Endothelial cell of umbilical vein (primary cell): Measurements from ENCODE around the gene SUSD2. TPM values are rescaled to one million over a fixed set of nuclear protein-coding genes. Genes with fewer than 3 reads are reported as not detected.

Experiments
- BruUV-seq: library from RNA; stranded (reverse); fragments of 400-500 nt; replicated peaks from 2 replicates; lab custom pipeline; 2021; lab: Mats Ljungman, UMichigan
- CTCF ChIA-PET: fragments of 300-600, 350-600 bp; sonication (Branson Sonifier 250); formaldehyde crosslinking; loops from one replicate; lab custom pipeline; 2021; ENCODE audit warnings: antibody characterized with exemption, inconsistent platforms; lab: Charles Lee
- POLR2A ChIA-PET: fragments of 300-600, 350-600 bp; sonication (Branson Sonifier 250); formaldehyde crosslinking; loops from one replicate; lab custom pipeline; 2021; ENCODE audit warnings: antibody characterized with exemption, inconsistent platforms; lab: Charles Lee
- DNase-seq: peaks from one replicate; pipeline ENCODE4 v3.0.0-alpha.2; 2011; ENCODE audit warnings: low read depth, low spot score
- FAIRE-seq: peaks from 2 replicates; lab custom pipeline; 2011; peaks lifted over from hg19 to GRCh38; lab: Jason Lieb, UNC
- H2AFZ ChIP-seq: 2 replicates; pipeline ENCODE4 v1.6.0; 2012; ENCODE audit warnings: low read depth, low read length, control low read depth, inconsistent platforms
- H3K27ac ChIP-seq: 2 replicates; pipeline ENCODE4 v1.5.1; 2011; ENCODE audit warnings: low read depth, mild to moderate bottlenecking, control low read depth, low read length, moderate library complexity; ENCODE audit not compliant: insufficient read depth
- H3K27me3 ChIP-seq, 2 experiments: 2 replicates each; pipeline versions ENCODE4 v1.6.0 to v1.6.1; 2011; ENCODE audit warnings: low read length in 2 of 2, mixed read lengths in 1 of 2; ENCODE audit not compliant: control insufficient read depth in 2 of 2, insufficient read depth in 2 of 2
- H3K36me3 ChIP-seq, 2 experiments: 2 replicates in 1 of 2; 3 replicates in 1 of 2; pipeline ENCODE4 v1.5.1; 2011; ENCODE audit warnings: low read length in 2 of 2, mild to moderate bottlenecking in 1 of 2, moderate library complexity in 1 of 2; ENCODE audit not compliant: control insufficient read depth in 2 of 2, insufficient read depth in 2 of 2; ENCODE audit errors: extremely low read depth in 1 of 2
- H3K4me1 ChIP-seq: 3 replicates; pipeline ENCODE4 v1.5.1; 2011; ENCODE audit warnings: mild to moderate bottlenecking, low read length; ENCODE audit not compliant: control insufficient read depth, insufficient read depth; ENCODE audit errors: extremely low read depth
- H3K4me2 ChIP-seq: 2 replicates; pipeline ENCODE4 v1.6.1; 2011; ENCODE audit warnings: low read length, control low read depth, mixed read lengths; ENCODE audit not compliant: insufficient read depth
- H3K4me3 ChIP-seq, 3 experiments: fragments of 200-600 bp in 1 of 3; sonication (generic), shearing (Covaris generic) in 1 of 3; replicated peaks in 1 of 3; 2 replicates each; pipeline ENCODE4 v1.5.1; 2011 to 2016; ENCODE audit warnings: control low read depth in 3 of 3, low read length in 3 of 3, mild to moderate bottlenecking in 2 of 3, inconsistent platforms in 1 of 3, low read depth in 1 of 3, moderate library complexity in 1 of 3; ENCODE audit not compliant: insufficient read depth in 1 of 3
- H3K79me2 ChIP-seq: 2 replicates; pipeline ENCODE4 v1.6.0; 2012; ENCODE audit warnings: low read length, inconsistent platforms; ENCODE audit not compliant: control insufficient read depth, insufficient read depth
- H3K9ac ChIP-seq: replicated peaks from 2 replicates; pipeline ENCODE3; 2011; ENCODE audit warnings: low read length, control low read depth; ENCODE audit not compliant: insufficient read depth; ENCODE audit errors: extremely low read depth
- H3K9me1 ChIP-seq: replicated peaks from 3 replicates; pipeline ENCODE4 v1.6.0; 2011; ENCODE audit warnings: mild to moderate bottlenecking, low read length; ENCODE audit not compliant: control insufficient read depth, insufficient read depth; ENCODE audit errors: extremely low read depth
- H3K9me3 ChIP-seq: replicated peaks from 2 replicates; pipeline ENCODE4 v1.5.1; 2012; ENCODE audit warnings: low read length, inconsistent platforms; ENCODE audit not compliant: control insufficient read depth, insufficient read depth
- H4K20me1 ChIP-seq: replicated peaks from 2 replicates; pipeline ENCODE3; 2011; ENCODE audit warnings: mild to moderate bottlenecking, low read length; ENCODE audit not compliant: control insufficient read depth, insufficient read depth; ENCODE audit errors: extremely low read depth
- EZH2 ChIP-seq: IDR thresholded peaks from 2 replicates; pipeline ENCODE4 v1.6.1; 2012; ENCODE audit warnings: borderline replicate concordance, low read depth, mild to moderate bottlenecking, moderate library complexity, low read length, inconsistent platforms; ENCODE audit not compliant: severe bottlenecking
- FOS ChIP-seq: IDR thresholded peaks from 2 replicates; pipeline ENCODE4 v1.6.1; 2011; ENCODE audit warnings: mild to moderate bottlenecking, low read length, moderate library complexity, borderline replicate concordance; ENCODE audit not compliant: insufficient read depth
- GATA2 ChIP-seq: IDR thresholded peaks from 2 replicates; pipeline ENCODE4 v1.7.0; 2011; ENCODE audit warnings: low read depth, mild to moderate bottlenecking, moderate library complexity, mixed read lengths, low read length; ENCODE audit not compliant: insufficient read length, insufficient read depth
- JUN ChIP-seq: IDR thresholded peaks from 2 replicates; pipeline ENCODE4 v1.6.1; 2011; ENCODE audit warnings: borderline replicate concordance, low read depth; ENCODE audit not compliant: insufficient read length, insufficient read depth
- MYC ChIP-seq: IDR thresholded peaks from one replicate; pipeline ENCODE4 v1.6.1; 2011; ENCODE audit warnings: mild to moderate bottlenecking, low read depth, low read length
- POLR2A ChIP-seq: IDR thresholded peaks from 2 replicates; pipeline ENCODE4 v1.6.1; 2012; ENCODE audit warnings: low read depth, mild to moderate bottlenecking, control low read depth, low read length
- POLR2AphosphoS5 ChIP-seq: IDR thresholded peaks from 2 replicates; pipeline ENCODE4 v1.6.1; 2012; ENCODE audit warnings: low read depth, mild to moderate bottlenecking, control low read depth, low read length, moderate library complexity; ENCODE audit not compliant: insufficient read depth
- dilution Hi-C: fragments of 300-500 bp; cut with MboI; formaldehyde crosslinking; loops from one replicate; pipeline ENCODE4 v1.15.0; 2019; ENCODE audit warnings: low sequenced_read_pairs; ENCODE audit not compliant: extremely low pct_ligation_motif_present
- intact Hi-C: fragments of 100-400 bp; cut with micrococcal nuclease; formaldehyde crosslinking; loops from one replicate; pipeline ENCODE4 v1.10.0; 2022
- polyA plus RNA-seq, 4 experiments: library from polyadenylated mRNA; depleted of rRNA in 3 of 4; stranded (reverse) in 3 of 4; unstranded in 1 of 4; fragments of >200 nt; gene quantifications; 2 replicates each; pipeline versions ENCODE4 v1.2.1 to v1.2.3, GENCODE V29; 2011 to 2012; ENCODE audit warnings: missing spikeins in 1 of 4
- total RNA-seq: library from RNA; stranded (reverse); gene quantifications from 2 replicates; pipeline ENCODE4 v1.2.3, GENCODE V29; 2021

Gene SUSD2
- total and polyA plus RNA-seq, 2 donors (not counting 3 experiments of a cell fraction or from before 2014, with no cell fraction given), result 0.26 to 0.27 TPM

- H3K9me1 ChIP-seq, result no peaks in the 10 kb centered on the region
- no peak overlapping the region for H3K9ac ChIP-seq
- no TSS peak for BruUV-seq
- no peak overlapping the region for H3K4me3 ChIP-seq
- intact Hi-C loops, result loop anchor here (10.0 kb wide), 1 partner anchor 340 kb away; no protein-coding TSS in a partner anchor
- TF ChIP-seq POLR2A (no peak), MYC (no peak), JUN (no peak), FOS (no peak), GATA2 (no peak), POLR2AphosphoS5 (no peak), EZH2 (no peak)
- H3K36me3 ChIP-seq, result no peaks in the 10 kb centered on the region
- H3K4me1 ChIP-seq, result peaks cover 9% of the 10 kb centered on the region
- ChIA-PET CTCF (interaction anchor here (0.9 kb wide), 1 partner anchor 62 kb away, joined by 3 read pairs; no protein-coding TSS in a partner anchor), POLR2A (no interaction called here)
- no peaks in the 10 kb centered on the region for H4K20me1 ChIP-seq
- FAIRE-seq (no peak), DNase-seq (no peak)
- no peaks in the 10 kb centered on the region for H3K9me3 ChIP-seq
- no peaks in the 10 kb centered on the region for H3K79me2 ChIP-seq
- no peak overlapping the region for H3K4me2 ChIP-seq
- H2AFZ ChIP-seq, result no peak overlapping the region
- H3K27me3 ChIP-seq, result no peaks in the 10 kb centered on the region
- H3K27ac ChIP-seq, result no peak overlapping the region
- dilution Hi-C loops, result no loop called here
Measured at GRCh38 chr22:24185001-24185500, 3.8 kb downstream of the SUSD2 start.
